HG03060 (cell line): ENCODE results near the gene L1CAM.

Source experiments
- ATAC-seq: cut with Tn5 transposase; IDR thresholded peaks from one replicate; pipeline ENCODE4 v1.9.1; 2021; ENCODE audit warnings: low read depth, moderate number of reproducible peaks; ENCODE audit not compliant: unreplicated experiment

L1CAM gene

DNA sequence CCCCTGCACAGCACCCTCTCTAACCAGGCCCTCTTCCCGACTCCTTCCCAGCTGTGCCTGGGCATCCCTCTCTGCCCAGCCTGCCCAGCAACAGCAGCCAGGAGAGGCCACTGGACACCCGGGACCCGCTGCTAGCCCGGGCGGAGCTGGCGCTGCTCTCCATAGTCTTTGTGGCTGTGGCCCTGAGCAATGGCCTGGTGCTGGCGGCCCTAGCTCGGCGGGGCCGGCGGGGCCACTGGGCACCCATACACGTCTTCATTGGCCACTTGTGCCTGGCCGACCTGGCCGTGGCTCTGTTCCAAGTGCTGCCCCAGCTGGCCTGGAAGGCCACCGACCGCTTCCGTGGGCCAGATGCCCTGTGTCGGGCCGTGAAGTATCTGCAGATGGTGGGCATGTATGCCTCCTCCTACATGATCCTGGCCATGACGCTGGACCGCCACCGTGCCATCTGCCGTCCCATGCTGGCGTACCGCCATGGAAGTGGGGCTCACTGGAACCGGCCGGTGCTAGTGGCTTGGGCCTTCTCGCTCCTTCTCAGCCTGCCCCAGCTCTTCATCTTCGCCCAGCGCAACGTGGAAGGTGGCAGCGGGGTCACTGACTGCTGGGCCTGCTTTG lies 19.6 kb upstream of the L1CAM start:
- no peak for ATAC-seq

DNA sequence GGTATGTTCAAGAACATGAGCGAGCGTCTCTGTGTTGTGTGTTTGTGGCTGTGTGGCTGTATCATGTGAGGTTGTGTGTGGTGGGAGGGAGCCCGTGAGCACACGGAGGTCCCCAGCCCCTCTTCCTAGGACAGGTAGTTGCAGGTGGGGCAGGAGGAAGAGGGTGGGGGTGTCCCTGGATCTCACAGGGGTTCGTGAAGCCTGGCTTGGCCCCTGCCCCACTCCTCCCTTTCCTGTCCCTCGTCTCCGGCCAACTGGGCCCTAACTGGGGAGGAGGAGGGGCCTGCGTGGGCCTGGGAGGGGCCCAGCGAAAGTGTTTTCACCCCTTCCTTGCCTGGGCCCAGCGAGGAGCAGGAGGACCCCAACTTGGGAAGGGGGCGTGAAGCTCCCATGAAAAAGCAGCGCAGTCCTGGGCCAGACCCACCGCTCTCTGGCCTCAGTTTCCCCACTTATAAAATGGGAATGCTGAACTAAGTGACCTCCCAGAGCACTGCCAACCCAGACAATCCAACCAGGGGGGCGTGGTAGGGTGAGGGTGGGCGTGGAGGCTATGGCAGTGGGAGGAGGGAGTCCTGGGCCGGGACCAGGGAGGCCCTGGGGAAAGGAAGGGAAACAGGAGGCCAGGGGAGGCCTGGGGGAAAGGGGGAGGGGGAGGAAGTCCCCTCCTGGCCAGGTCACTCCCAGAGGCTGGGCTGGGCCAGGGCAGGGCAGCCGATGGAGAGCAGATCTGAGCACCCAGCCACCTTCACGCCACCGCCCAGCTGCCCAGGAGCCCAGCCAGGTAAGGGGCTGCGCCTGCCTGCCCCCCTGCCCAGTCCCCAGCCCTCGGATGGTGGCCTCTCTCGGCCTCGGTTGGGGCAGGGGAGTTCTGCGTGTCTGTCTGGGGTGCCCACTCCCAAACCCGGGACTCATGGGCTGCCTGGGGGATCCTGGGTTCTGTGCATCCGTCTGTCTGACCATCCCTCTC lies 18.3 kb upstream of the L1CAM start, which contains the start of gene AVPR2:
AVPR2 (plus strand) TSS at position 683 of the 967 bp plus-strand sequence. CDS start 473 bp downstream, outside the sequence.
- no peak for ATAC-seq

DNA sequence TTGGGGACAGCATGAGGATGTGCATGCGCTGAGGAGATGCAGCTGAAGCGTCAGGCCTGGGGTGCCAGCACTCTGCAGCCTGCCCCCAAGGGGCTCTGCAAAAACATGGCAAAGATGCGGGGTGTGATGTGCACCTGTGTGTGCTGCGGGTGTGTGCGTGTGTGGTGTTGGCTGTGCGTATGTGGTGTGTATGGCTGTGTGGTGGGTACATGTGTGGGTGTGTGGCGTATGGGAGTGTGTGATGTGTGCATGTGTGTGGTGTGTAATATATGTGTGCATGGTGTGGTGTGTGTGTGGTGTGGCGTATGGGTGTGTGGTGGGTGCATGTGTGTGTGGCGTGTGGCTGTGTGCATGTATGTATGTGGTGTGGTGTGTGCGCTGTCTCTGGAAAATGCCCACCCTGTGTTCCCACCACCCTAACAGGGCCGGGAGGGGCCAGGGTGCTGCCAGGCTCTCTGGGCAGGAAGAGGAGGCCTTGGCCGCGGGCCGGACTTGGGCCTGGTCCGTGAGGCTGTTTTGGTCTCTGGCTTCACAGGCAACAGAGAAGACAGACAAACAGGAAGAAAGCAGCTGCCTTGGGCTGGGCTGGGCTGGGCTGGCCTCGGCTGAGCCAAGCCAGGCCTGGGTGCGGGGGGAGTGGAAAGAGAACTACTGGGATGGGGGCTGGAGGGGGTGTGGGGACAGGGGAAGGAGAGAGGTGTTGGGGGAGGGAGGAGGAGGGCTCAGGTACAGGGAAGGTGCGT lies 17.4 kb upstream of the L1CAM start:
- ATAC-seq, result no peak

DNA sequence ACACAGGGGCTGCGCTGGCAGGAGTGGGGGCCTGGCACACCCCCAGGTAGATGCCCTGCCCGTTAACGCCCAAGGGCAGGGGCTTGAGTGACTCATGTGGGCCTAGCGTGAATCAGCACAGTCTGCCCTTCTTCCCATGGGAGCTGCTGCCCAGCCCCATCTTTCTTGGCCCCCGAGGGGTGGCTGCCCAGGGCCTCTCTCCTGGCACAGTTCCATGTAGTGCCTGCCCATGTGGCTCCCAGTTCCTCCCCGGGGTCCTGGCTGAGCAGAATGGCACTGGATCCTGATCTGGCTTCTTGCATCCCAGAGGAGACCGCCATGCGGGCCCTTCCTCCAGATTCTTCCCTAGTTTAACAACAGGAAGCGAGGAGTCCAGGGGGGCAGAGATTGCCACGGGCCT lies 16.4 kb upstream of the L1CAM start:
- ATAC-seq, result no peak

DNA sequence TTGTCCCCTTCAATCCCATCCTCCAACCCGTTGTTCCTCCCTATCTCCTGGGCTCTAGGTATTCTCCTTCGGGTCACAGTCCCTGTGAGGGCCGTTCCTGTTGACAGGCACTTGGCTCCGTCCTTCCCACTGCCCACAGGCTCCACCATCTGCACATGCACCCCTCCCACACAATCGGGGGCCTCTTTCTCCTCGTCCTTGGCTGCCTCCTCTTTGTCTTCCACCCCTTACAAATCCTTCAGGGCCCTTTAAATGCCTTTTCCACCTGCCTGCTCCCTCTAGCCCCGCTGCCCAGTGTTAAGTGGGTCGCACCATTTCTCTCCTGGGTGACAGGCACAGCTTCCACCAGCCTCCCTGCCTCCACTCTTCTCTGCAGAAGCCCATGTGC lies 15.8 kb upstream of the L1CAM start:
- no peak for ATAC-seq

DNA sequence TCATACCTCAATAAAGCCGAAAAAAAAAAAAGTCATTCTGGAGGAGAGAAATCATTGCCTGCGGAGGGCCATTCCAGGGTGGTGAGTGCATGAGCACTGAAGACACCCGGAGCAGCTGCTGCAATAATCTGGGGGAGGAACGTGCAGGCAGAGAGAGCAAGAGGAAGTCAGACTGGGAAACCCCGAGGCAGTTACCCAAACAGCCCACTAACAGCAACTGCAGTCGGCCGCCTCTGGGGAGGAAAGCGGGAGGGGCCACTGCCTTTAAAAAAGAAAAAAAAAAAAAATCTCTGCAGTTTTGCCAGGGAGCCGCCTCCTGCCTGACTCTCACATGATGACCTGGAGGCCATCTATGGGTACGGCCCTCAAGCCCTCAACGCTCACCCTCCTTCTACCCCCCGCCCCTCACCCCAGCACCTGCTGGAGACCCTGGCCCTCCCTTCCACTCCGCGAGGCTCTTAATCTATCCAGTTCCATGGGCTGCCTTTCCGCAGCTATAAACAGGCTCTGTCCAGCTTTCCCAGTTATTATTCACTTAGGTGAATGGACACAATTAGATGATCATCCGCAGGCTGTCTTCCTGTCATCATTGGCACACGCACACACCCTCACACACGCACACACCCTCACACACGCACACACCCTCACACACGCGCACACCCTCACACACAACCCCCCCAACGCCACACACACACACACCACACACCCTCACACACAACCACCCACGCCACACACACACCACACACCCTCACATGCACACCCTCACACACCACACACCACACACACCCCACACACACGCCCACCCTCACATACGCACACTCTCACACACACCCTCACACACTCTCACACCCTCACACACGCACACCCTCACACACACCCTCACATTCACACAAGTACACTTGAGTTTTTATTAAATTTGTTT lies 15.1 kb upstream of the L1CAM start:
- no peak for ATAC-seq

DNA sequence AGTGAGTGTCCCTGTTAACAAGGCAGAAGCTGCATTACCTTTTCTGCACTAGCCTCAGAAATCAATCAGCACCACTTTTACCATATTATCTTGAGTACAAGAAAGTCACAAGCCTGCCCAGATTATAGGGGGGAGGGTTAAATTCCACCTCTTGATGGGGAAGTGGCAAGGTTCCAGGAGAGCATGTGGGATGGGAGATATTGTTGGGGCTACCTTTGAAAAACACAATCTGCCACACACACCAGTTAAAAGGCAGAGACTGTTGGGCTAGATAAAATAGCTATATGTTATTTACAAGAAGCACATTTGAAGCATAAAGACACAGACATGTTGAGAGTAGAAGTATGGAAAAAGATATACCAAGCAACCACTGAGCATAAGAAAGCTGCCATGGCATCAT lies 11.9 kb upstream of the L1CAM start:
- ATAC-seq, result no peak

DNA sequence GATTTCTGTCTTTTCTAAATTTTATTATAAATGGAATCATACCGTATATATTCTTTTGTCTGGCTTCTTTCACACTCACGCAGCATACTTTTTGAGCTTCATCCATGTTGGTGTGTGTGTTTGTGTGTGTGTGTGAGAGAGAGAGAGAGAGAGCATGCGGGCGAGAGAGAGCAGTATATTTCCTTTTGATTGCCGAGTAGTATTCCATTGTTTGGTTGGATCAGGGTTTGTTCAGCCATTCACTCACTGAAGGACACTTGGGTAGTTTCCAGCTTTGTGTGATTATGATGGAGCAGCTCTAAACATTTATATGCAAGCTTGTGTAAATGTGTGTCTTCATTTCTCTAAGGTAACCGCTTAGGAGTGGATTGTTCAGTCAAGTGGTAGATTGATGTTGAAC lies 3.1 kb upstream of the L1CAM start:
- ATAC-seq, result no peak

DNA sequence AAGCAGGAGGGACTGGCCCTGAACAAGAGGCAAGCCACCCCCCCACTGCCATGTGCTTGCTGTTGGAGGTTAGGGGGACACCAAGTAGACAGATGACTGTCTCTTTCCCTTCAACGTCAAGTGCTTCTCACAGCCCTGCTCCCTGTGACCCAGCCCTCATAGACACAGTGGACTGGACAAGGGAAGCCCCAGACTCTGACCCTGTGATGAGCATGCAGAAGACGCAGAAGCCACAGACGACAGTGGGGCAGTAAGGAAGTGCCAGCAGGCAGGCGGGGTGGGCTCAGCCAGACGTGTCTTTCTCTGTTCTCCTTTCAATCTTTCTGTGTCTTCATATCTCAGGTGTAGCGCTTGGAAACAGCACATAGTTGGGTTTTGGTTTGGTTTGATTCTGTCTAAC lies 2.4 kb upstream of the L1CAM start:
- ATAC-seq, result no peak

DNA sequence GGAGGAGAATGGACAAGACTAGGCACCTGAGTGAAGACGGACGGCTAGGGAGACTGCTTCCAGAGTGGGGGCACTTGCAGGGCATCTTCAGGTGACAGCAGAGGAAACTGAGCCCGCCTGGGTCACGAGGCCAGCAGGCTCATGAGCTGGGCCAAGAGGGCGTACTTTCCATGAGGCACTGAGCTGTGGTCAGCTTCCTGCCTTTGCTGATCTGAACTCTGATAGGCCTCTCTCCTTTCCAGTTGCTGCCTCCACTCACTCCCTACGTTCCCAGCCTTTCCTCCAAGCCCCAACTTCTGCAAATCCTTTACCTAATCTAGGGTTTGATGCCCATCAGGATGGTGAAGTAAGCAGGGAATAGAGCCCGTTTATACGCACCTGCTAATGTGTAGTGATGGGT lies 1.4 kb upstream of the L1CAM start:
- no peak for ATAC-seq

DNA sequence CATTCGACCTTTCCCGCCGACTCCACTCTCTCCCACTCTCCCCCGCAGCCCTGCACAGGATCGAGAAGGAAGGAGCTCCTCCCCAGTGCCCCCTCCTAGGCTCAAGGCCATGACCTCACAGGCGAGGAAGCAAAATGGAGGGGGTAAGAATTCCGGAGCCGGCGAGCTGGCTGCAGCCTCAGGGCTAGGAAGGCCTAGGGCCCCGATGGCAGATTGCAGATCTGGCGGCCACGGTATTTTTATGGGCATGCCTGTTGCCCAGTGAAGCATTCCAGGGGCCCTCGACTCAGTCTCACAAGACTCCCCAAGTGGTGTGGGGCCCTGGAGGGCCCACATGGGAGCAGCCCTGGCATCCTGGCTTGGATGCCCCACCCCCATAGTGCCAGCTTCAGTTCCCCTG lies 942 bp upstream of the L1CAM start:
- no peak for ATAC-seq

DNA sequence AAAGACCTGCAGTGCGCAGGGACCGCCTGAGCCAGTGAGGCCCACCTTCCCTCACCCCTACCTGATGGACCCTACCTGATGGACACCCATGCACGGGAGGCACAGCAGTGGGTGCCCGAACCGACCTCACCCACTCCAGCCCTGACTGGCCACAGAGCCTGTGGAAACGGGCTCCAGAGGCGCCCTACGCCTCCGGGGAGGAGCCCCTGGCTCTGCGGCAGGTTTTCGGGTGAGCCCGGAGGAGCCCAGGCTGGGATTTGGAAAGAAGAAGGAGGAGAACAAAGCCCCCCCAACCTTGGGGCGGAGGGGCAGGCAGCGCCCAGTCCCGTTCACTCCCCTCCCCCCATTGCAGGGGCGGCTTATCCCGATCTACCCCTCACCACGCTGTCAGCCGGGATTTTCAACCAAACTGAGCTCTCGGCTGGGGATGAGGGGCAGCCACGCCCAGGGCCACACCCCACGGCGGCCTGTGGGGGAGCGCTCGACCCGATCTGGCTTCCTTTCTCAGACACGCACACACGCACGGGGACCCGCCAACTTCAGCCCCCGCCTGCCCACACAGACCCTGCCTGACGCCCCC lies 675 bp downstream of the L1CAM start:
- no peak for ATAC-seq

DNA sequence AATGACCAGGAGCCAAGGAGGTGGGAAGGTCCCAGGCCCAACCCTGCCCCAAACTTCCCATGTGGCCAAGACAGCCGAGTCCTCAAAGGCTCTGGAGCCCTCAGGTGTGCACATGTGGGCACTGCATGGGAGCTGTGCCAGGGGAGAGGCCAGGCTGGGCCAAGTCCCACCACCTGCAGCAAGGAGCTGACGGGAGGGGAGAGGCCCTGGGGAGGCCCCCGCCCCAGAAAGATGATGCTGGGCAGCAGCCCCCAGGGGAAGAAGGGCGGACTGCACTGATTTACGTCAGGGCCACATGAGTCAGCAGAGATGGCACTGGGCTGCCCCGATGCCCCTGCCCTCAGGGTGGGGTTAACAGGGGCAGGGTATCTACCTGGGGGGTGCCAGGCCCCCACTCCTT lies 1.4 kb downstream of the L1CAM start:
- no peak for ATAC-seq

DNA sequence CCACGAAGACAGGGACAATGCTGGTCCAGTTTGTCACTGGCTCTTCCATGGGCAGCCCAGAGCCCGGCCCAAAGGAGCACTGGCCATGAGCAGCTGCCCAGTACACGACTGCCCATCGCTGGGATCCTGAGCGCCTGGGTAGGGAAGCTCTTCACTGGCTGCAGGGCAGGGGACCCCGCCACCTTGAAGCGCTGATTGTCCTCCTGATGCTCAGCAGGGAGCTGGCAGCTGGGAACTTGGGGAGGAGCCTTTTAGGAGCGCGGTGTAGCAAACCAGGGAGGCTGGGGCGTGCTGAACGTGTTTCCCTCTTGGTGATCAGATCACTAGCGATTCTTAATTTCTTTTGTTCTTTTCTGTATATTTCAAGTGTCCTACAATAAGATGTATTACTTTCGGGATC lies 1.8 kb downstream of the L1CAM start:
- ATAC-seq, result no peak

DNA sequence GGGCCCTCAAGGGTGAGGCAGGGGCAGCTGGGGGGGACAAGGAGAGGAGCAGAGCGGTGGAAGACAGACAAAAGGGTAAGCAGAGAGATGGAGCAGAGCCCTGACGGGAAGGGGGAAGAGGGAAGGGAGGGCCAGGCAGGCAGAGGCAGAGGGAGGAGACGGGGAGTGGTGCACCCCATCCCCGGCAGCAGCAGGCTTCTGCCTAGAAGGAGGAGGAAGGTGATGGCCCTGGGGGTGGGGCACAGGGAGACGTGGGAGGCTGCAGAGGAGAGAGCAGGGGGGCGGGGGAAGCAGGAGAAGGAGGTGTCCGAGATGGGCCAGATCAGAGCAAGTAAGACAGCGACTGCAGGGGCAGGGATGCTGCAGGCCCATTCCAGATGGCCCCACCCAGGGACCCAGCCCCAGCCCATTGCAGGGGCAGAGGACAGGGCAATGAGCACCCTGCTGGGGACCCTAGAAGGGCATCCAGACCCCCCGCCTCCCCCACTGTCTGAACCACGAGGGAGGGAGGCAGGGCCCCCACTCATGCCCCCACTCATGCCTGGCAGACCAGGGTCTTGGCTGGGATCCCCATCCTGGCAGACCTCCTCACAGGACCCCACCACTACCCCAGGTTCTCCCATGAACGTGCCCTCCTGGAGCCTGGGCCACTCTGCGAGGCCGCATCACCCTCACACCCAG lies 2.7 kb downstream of the L1CAM start:
- no peak for ATAC-seq

DNA sequence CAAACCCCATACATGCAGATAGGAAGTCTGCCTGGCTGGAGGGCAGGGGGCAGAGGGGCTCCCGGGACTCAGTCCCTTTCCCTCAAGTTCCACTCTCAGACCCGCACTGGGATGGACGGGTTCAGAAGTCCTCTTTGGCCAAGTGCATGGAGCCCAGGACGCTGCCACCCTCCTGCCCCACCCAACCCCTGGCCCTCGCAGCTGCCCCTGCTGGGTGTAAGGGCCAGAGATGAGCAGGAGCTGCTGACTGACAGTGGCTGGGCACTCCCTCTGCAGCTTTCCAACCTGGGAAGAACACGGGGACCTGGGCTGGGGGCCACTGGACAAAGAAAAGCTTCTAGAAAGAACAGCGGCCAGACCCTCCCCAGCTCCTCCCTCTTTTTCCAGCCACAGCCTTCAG lies 3.4 kb downstream of the L1CAM start:
- ATAC-seq, result no peak

DNA sequence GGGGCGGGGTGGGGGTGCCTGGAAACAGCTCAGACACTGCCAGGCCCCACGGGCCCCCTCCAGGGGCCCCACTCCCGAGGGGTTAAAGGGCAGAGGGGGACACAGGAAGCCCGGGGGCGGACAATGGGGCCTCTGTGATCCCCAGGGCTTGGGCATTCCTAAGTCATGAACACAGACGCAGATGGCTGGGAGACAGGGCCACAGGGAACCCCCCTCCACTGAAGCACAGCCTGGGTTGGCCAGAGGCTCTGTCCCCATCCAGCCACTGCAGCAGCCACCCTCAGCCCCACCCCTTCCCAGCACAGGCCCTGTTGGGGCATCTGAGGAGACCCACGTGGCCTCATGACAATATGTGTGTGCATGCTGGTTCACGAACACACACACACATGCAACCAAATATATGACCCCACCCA lies 3.9 kb downstream of the L1CAM start:
- ATAC-seq, result no peak

DNA sequence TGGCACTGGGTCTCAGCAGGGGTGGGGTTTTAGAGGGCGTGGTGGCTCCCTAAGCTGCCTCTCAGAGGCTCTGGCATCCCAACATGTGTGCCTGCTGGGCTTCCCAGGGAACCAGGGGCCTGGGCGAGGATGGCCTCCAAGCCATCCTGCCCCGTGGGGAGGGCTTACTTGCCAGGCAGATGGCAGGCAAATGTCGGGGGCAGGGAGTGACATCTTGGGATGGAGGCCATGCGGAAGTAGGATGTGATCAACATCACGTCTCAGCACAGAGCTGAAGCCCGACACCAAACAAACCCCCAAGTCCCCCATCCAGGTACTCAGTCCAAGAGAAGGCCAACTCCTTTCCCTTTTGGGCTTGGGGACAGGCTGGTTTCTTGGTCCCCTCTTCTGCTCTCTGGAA lies 4.7 kb downstream of the L1CAM start:
- no peak for ATAC-seq

DNA sequence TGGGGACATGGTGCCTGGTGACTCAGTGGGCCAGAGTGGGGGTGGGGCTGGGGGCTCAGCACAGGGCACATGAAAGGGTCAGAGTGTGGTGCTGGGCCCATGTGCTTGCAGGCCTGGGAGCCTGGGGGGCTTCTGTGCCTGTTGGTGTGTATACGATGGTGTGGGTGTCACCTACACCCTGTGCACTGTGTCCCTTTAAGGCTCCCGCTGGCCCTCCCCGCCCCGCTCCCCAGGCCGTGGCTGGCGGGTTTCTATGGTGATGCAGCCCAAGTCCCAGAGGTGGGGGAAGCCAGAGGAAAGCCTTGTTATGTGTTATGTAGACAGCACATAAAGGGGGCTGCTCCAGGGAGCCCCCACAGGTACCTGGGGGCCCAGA lies 5.5 kb downstream of the L1CAM start:
- ATAC-seq, result no peak
